Right lobe of liver (tissue), 4 donors: ENCODE measurements around the gene TMED6.

ENCODE experiments used
- POLR2A ChIP-seq: fragments of 450-650 bp; IDR thresholded peaks from one replicate; pipeline ENCODE4 v1.6.1; 2017; ENCODE audit warnings: antibody characterized with exemption, mild to moderate bottlenecking
- TF ChIP-seq, protein P1 (sequence below), 4 donors: fragments of 200-600 bp in 3 of 4; fragments of 450-650 bp in 1 of 4; IDR thresholded peaks; one replicate each; pipeline versions ENCODE4 v1.5.1 to v1.8.0; 2016 to 2022; ENCODE audit warnings: antibody characterized with exemption in 4 of 4, mild to moderate bottlenecking in 2 of 4
- donor health status: DM: no; HTN: no; CAD: no.
- donor health status: DM: no; HTN: no; CAD: no.
- donor health status: DM: no; HTN: yes; CAD: no.

DNA sequence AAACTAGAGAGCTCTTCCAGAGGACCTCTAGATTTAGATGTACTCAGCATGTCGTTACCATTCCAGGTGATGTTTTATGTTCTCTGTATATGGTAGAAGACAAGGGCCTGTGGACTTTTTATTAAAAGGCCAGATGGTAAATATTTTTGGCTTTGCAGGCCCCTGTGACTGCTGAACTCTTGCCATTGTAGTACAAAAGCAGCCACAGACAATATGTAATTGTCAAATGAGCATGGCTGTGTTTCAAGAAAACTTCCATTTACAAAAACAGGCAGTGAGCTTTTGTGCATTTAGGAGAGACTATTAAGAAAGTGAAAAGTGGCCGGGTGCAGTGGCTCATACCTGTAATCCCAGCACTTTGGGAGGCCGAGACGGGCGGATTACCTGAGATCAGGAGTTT, 7.4 kb downstream of the TMED6 start:
- no peak for TF ChIP-seq POLR2A
- TF ChIP-seq, protein P1, sequence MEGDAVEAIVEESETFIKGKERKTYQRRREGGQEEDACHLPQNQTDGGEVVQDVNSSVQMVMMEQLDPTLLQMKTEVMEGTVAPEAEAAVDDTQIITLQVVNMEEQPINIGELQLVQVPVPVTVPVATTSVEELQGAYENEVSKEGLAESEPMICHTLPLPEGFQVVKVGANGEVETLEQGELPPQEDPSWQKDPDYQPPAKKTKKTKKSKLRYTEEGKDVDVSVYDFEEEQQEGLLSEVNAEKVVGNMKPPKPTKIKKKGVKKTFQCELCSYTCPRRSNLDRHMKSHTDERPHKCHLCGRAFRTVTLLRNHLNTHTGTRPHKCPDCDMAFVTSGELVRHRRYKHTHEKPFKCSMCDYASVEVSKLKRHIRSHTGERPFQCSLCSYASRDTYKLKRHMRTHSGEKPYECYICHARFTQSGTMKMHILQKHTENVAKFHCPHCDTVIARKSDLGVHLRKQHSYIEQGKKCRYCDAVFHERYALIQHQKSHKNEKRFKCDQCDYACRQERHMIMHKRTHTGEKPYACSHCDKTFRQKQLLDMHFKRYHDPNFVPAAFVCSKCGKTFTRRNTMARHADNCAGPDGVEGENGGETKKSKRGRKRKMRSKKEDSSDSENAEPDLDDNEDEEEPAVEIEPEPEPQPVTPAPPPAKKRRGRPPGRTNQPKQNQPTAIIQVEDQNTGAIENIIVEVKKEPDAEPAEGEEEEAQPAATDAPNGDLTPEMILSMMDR (IDR thresholded peaks at IDR 0.05) = no peak
